Psoas muscle (tissue), 8 donors: ENCODE measurements around the gene DNAI1. TPM values are rescaled to one million over a fixed set of nuclear protein-coding genes. Genes with fewer than 3 reads are reported as not detected.

ENCODE experiments used
- ATAC-seq, 4 donors: fragments of 200-7000 bp; cut with Tn5 transposase; one replicate each; pipeline ENCODE4 v1.9.1; 2020; ENCODE audit warnings: moderate library complexity in 3 of 4, mild to moderate bottlenecking in 2 of 4
- DNase-seq, 2 donors: peaks; one replicate each; pipeline ENCODE4 v3.0.0-alpha.2; 2020
- H3K27ac ChIP-seq: fragments of 200-600 bp; one replicate; pipeline ENCODE4 v1.8.0; 2022
- H3K27me3 ChIP-seq, 3 donors: fragments of 200-600 bp in 1 of 3; one replicate each; pipeline versions ENCODE4 v1.6.1 to v1.8.0; 2013 to 2022; ENCODE audit warnings: low read length in 2 of 3, mild to moderate bottlenecking in 2 of 3, moderate library complexity in 1 of 3; ENCODE audit not compliant: insufficient read depth in 3 of 3
- H3K36me3 ChIP-seq, 2 donors: fragments of 200-600 bp in 1 of 2; one replicate each; pipeline versions ENCODE4 v1.6.1 to v1.8.0; 2013 to 2022; ENCODE audit warnings: low read depth in 1 of 2, mild to moderate bottlenecking in 1 of 2, moderate library complexity in 1 of 2; ENCODE audit not compliant: insufficient read depth in 1 of 2
- H3K4me1 ChIP-seq: fragments of 200-600 bp; one replicate; pipeline ENCODE4 v1.8.0; 2022
- H3K4me3 ChIP-seq: fragments of 200-600 bp; one replicate; pipeline ENCODE4 v1.8.0; 2022; ENCODE audit warnings: mild to moderate bottlenecking
- H3K9me3 ChIP-seq: fragments of 200-600 bp; one replicate; pipeline ENCODE4 v1.8.0; 2022
- WGBS, 3 donors: extraction: QIAGEN DNeasy Blood & Tissue Kit; methylation state at CpG; one replicate each; pipeline versions ENCODE4 v1.1.6 to v1.1.7; 2013; 5-methylcytosine and 5-hydroxymethylcytosine counted together
- intact Hi-C, 2 donors: fragments of 100-400 bp; cut with DNase I; formaldehyde crosslinking; loops; one replicate each; pipeline versions ENCODE4 v1.11.0 to v1.14.2; 2022
- polyA plus RNA-seq, 3 donors: library from polyadenylated mRNA; stranded (reverse); fragments of 200-250 nt; gene quantifications; one replicate each; pipeline ENCODE4 v1.2.3, GENCODE V29; 2013
- total RNA-seq, 4 donors: library from RNA; stranded (reverse); fragmentation: NEBNext Ultra II Directional in 2 of 4; extraction: Animal tissue kit (Norgen Biotek cat#: 25700) in 2 of 4; gene quantifications; one replicate each; pipeline versions ENCODE4 v1.2.1 to v1.2.4, GENCODE V29; 2021 to 2023
- TF ChIP-seq, protein P1 (sequence below): fragments of 200-600 bp; IDR thresholded peaks from one replicate; pipeline ENCODE4 v1.8.0; 2022; ENCODE audit warnings: antibody characterized with exemption
- donor health status: healthy with polysubstance abuse.
- donor health status: DM: no; HTN: no; CAD: no; lungs with moderate emphysema.
- donor health status: Bipolar disorder and iron deficiency.
- donor health status: healthy.
- donor health status: DM: yes; HTN: yes; CAD: no.
- donor health status: DM: no; HTN: no; CAD: no.
- donor health status: DM: no; HTN: no; CAD: no.
- donor health status: DM: yes; HTN: yes; CAD: no.

DNAI1 gene
- total and polyA plus RNA-seq, 7 donors, result 0.04 to 0.70 (median 0.27) TPM; not detected in 3

DNA sequence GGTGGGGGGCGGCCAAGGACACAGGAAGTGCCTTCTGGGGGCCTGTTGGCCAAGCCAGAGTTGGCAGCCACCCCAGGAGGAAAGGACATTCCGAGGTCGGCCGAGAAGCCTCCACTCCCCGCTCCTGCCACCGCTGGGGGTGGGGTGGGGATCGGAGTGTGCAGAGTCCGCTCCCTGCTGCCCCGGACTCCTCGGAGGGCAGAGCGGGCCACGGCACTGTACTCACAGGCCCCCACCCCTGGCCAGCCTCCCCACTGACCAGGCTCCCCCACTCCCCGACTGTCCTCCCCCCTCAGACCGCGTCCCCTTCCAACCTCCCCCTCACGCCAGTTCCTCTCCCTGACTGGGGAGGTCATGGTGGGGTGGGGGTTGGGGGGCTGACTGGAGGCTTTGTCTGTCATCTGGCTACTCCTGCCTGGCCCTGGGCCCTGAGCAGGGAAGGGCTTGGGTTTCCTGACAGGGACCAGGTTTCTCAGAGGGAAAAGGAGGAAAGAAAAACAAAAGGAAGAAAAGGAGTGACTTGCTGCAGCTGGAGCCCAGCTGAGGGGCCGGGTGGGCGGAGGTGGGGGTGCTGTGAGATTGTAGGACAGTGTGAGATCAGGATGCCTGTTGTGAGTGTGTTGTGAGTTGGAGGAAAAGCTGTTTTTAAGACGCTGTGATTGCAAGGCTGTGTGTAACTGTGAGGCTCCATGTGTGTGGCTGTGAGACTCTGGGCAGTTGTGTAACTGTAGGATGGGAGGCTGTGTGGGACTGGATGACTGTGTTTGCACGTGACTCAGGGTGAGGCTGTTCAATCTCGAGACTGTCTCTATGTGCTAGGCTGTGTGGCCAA, 101.2 kb downstream of the DNAI1 start:
- intact Hi-C loops, result no loop called here
- peaks cover 61% of the 10 kb centered on the region for H3K4me1 ChIP-seq

DNA sequence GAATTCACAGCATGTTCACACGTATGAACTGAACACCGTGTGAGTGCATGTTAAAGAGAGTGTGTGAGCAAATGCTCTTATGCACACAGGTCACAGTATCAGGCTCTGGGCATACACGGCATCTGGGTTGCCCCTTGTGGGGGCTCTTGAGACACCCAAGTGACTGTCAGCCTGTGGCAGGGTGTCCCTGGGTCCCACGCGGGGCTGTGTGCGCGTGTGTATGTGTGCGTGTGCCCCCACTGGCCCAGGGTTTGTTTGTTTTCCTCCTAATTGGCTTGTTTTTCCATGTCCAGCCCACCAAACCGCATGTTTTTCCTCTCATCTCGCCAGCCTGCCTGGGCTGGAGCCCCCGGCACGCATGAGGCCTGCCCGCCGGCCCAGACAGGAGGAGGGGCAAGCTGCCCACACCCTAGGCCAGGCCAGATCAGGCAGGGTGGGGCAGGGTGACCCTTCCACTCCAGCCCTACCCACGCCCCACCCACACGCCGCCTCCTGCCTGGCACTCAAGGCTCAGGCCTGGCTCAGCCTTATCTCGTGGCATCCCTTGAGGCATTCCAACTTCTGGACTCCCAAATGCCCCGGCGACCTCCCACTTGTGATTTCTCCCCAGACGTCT, 102.1 kb downstream of the DNAI1 start:
- no peak for ATAC-seq
- Histone ChIP-seq H3K27ac (peak overlapping the region; percentile 96), H3K4me3 (peak overlapping the region; percentile 50), H3K4me1 (peaks cover 53% of the 10 kb centered on the region), H3K9me3 (no peaks in the 10 kb centered on the region), H3K36me3 (peaks cover 0 to 32% of the 10 kb centered on the region in 2 donors), H3K27me3 (no peaks in the 10 kb centered on the region)
- TF ChIP-seq, protein P1, sequence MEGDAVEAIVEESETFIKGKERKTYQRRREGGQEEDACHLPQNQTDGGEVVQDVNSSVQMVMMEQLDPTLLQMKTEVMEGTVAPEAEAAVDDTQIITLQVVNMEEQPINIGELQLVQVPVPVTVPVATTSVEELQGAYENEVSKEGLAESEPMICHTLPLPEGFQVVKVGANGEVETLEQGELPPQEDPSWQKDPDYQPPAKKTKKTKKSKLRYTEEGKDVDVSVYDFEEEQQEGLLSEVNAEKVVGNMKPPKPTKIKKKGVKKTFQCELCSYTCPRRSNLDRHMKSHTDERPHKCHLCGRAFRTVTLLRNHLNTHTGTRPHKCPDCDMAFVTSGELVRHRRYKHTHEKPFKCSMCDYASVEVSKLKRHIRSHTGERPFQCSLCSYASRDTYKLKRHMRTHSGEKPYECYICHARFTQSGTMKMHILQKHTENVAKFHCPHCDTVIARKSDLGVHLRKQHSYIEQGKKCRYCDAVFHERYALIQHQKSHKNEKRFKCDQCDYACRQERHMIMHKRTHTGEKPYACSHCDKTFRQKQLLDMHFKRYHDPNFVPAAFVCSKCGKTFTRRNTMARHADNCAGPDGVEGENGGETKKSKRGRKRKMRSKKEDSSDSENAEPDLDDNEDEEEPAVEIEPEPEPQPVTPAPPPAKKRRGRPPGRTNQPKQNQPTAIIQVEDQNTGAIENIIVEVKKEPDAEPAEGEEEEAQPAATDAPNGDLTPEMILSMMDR, result no peak
- 55 to 77% (median 67%) methylated on average over 21 of the region's 21 CpGs for WGBS, 3 donors
- intact Hi-C loops, result no loop called here
- DNase-seq, result peak in 1 of 2 donors; percentile 49

More for the DNA sequence above, 101.2 kb downstream of the DNAI1 start:
- Histone ChIP-seq H3K4me3 (peak overlapping the region; percentile 50), H3K27ac (peak overlapping the region; percentile 96), H3K9me3 (no peaks in the 10 kb centered on the region), H3K27me3 (no peaks in the 10 kb centered on the region), H3K36me3 (peaks cover 0 to 26% of the 10 kb centered on the region in 2 donors)
- TF ChIP-seq, protein P1, result no peak
- peak; percentile 65 to 75 (median 69) for ATAC-seq
- DNase-seq, result peak; percentile 76 to 91
- WGBS, 3 donors, result 4 to 11% (median 10%) methylated on average over 17 to 21 of the region's 21 CpGs

DNA sequence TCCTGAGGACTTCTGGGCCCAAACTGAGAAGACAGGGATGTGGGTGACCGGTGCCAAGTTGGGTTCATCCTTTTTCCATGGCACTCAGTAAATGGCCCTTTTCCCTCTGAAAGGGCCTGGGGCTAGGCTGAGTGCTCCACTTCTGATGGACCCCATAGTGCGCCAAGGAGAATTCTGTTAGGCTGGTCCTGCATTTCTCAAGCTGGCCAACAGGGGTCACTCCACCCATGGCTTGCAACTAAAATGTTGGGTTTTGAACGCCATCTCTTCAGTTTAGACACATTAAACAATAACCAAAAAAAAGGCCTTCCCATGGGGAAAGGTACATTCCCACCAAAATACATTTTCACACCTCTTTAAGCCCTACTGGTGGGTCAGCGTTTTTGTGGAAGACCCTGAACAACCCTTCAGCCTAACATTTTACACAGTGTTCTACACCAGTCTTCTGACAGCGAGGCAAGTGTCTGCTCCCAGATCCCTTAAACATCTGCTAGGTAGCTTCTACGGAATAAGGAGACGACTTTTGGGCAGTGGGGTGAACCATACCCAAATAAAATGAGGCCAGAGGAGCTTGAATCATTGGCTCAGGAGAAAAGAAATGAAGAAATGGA, 103.6 kb downstream of the DNAI1 start:
- H3K9me3 ChIP-seq, result no peaks in the 10 kb centered on the region
- ATAC-seq (no peak), DNase-seq (no peak)
- H3K27me3 ChIP-seq, result no peaks in the 10 kb centered on the region
- peaks cover 0 to 31% of the 10 kb centered on the region in 2 donors for H3K36me3 ChIP-seq
- WGBS, 3 donors, result 89 to 93% (median 90%) methylated on average over 7 of the region's 7 CpGs
- intact Hi-C loops, result no loop called here
- H3K4me1 ChIP-seq, result peaks cover 47% of the 10 kb centered on the region
- peak overlapping the region; percentile 96 for H3K27ac ChIP-seq
- no peak overlapping the region for H3K4me3 ChIP-seq
- TF ChIP-seq, protein P1, result peak; percentile 55

DNA sequence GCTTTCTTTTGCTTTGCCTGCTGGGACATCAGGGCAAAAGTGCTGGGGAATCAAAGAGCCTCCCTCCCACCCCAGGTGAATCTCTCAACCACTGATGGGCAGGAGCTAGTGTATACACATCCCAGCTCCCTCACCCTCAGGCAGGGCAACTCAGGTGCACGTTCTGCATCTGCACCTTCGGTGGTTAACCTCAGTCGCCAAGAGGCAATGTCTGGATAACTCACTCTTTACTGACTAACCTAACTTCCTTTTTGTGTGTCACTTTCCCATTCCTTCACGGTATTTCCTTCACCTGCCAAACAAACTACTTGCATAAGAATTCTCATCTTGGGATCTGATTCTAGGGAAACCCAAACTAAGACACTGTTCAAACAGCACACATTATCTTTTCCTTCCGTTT, 104.7 kb downstream of the DNAI1 start:
- peaks cover 45% of the 10 kb centered on the region for H3K4me1 ChIP-seq
- TF ChIP-seq, protein P1, result no peak
- no peaks in the 10 kb centered on the region for H3K9me3 ChIP-seq
- no peak overlapping the region for H3K27ac ChIP-seq
- H3K4me3 ChIP-seq, result no peak overlapping the region
- ATAC-seq (no peak), DNase-seq (no peak)
- 80 to 86% (median 81%) methylated on average over 5 of the region's 5 CpGs for WGBS, 3 donors
- H3K27me3 ChIP-seq, result no peaks in the 10 kb centered on the region
- H3K36me3 ChIP-seq, result peaks cover 0 to 34% of the 10 kb centered on the region in 2 donors
- intact Hi-C loops, result no loop called here
